BE2C (cell line): Measurements from ENCODE around the gene UTS2R.
A peak's percentile ranks its signal among the peaks of the same experiment; 100 is the strongest.

Source experiments
- DNase-seq: peaks from one replicate; pipeline ENCODE4 v3.0.0-alpha.2; 2020
- H3K27me3 ChIP-seq: fragments of 250-450 bp; sonication (Bioruptor Pico); 2 replicates; pipeline ENCODE4 v1.5.1; 2020; ENCODE audit warnings: mild to moderate bottlenecking
- H3K36me3 ChIP-seq: fragments of 250-450 bp; sonication (Bioruptor Pico); 2 replicates; pipeline ENCODE4 v1.5.1; 2020; ENCODE audit warnings: mild to moderate bottlenecking
- H3K4me1 ChIP-seq: fragments of 250-450 bp; sonication (Bioruptor Pico); 2 replicates; pipeline ENCODE4 v1.5.1; 2020
- H3K4me3 ChIP-seq: 2 replicates; pipeline ENCODE4 v1.5.1; 2011; ENCODE audit warnings: low read depth, low read length
- H3K9me3 ChIP-seq: fragments of 250-450 bp; sonication (Bioruptor Pico); 2 replicates; pipeline ENCODE4 v1.5.1; 2020
- CTCF ChIP-seq: IDR thresholded peaks from 2 replicates; pipeline ENCODE4 v1.5.1; 2012; ENCODE audit warnings: mild to moderate bottlenecking, low read depth, low read length

Gene UTS2R

GRCh38 chr17:82392941-82393340 lies 21.4 kb downstream of the UTS2R start:
- TF ChIP-seq CTCF: no peak
- no peaks in the 10 kb centered on the region for H3K9me3 ChIP-seq
- no peaks in the 10 kb centered on the region for H3K27me3 ChIP-seq
- DNase-seq: no peak
- H3K4me3 ChIP-seq: no peak overlapping the region
- no peaks in the 10 kb centered on the region; the same call in 1 of the 2 replicates for H3K4me1 ChIP-seq
- H3K36me3 ChIP-seq: peaks cover 6% of the 10 kb centered on the region

GRCh38 chr17:82394278-82394677 lies 22.7 kb downstream of the UTS2R start:
- Histone ChIP-seq H3K9me3 (no peaks in the 10 kb centered on the region), H3K4me3 (no peak overlapping the region), H3K27me3 (no peaks in the 10 kb centered on the region), H3K36me3 (peaks cover 6% of the 10 kb centered on the region), H3K4me1 (peaks cover 3% of the 10 kb centered on the region)
- DNase-seq: no peak
- no peak for TF ChIP-seq CTCF

- DNase-seq: no peak
- Histone ChIP-seq H3K36me3 (peaks cover 6% of the 10 kb centered on the region), H3K4me1 (peaks cover 14% of the 10 kb centered on the region), H3K27me3 (no peaks in the 10 kb centered on the region), H3K9me3 (no peaks in the 10 kb centered on the region), H3K4me3 (no peak overlapping the region)
- TF ChIP-seq CTCF: no peak
Observed at GRCh38 chr17:82396601-82397435, 25.3 kb downstream of the UTS2R start.

- Histone ChIP-seq H3K4me3 (no peak overlapping the region), H3K9me3 (no peaks in the 10 kb centered on the region), H3K27me3 (no peaks in the 10 kb centered on the region), H3K36me3 (no peaks in the 10 kb centered on the region), H3K4me1 (peaks cover 14% of the 10 kb centered on the region)
- no peak for TF ChIP-seq CTCF
- DNase-seq: no peak
Observed at GRCh38 chr17:82397449-82398335, 26.1 kb downstream of the UTS2R start.

GRCh38 chr17:82399041-82399441 lies 27.5 kb downstream of the UTS2R start:
- peaks cover 14% of the 10 kb centered on the region for H3K4me1 ChIP-seq
- no peak overlapping the region for H3K4me3 ChIP-seq
- H3K9me3 ChIP-seq: no peaks in the 10 kb centered on the region
- H3K27me3 ChIP-seq: no peaks in the 10 kb centered on the region
- TF ChIP-seq CTCF: no peak
- no peaks in the 10 kb centered on the region for H3K36me3 ChIP-seq
- peak; percentile 63 for DNase-seq

- DNase-seq: peak; percentile 63
- Histone ChIP-seq H3K4me1 (peaks cover 14% of the 10 kb centered on the region), H3K36me3 (no peaks in the 10 kb centered on the region), H3K4me3 (peak overlapping the region; percentile 15; the same call in 1 of the 2 replicates), H3K27me3 (no peaks in the 10 kb centered on the region), H3K9me3 (no peaks in the 10 kb centered on the region)
- TF ChIP-seq CTCF: no peak
Observed at GRCh38 chr17:82399601-82400101, 28.1 kb downstream of the UTS2R start.
